Urothelium cell line (cell line): Measurements from ENCODE around the gene RFX5.

ENCODE experiments used
- DNase-seq: peaks from one replicate; pipeline ENCODE4 v3.0.0; 2011; ENCODE audit warnings: low spot score, mixed read lengths
- FAIRE-seq: peaks from 2 replicates; lab custom pipeline; 2011; peaks lifted over from hg19 to GRCh38; lab: Jason Lieb, UNC

Gene RFX5

DNA sequence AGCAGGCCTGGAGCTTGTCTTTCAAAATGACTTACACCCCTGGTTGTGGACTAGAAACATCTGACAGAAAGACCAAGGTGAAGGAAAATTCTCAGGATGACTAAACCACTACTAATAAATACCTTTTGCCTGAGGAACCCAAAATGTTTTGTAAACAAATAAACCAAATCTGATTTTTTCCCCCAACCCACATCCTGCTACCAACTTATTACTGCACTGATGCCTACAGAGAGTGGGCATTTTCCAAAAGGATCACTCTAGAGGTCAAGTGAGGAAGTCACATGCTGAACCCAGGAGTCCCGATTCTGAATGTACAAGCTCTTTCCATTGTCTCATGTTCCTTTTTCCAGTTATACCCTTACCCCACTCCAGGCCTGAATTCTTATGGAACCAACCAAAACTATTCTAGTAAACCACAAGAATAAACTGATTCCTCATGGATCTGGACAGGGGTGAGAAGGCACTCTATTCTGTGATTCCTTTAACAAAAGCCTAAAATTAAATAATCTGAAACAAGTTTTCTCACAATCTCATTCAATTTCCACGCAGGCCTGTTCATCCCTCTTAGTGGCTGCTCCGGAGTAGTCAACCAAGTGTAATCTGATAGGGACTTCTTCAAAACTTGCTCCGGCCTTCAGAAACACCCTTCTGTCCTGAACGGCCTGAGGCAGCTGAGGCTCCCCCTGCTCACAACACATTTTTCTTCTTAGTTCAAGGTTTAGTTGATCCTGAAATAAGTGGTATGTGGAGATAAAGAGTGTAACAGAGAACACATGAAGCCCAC lies 21.2 kb downstream of the RFX5 start:
- no peak for FAIRE-seq
- DNase-seq = no peak

DNA sequence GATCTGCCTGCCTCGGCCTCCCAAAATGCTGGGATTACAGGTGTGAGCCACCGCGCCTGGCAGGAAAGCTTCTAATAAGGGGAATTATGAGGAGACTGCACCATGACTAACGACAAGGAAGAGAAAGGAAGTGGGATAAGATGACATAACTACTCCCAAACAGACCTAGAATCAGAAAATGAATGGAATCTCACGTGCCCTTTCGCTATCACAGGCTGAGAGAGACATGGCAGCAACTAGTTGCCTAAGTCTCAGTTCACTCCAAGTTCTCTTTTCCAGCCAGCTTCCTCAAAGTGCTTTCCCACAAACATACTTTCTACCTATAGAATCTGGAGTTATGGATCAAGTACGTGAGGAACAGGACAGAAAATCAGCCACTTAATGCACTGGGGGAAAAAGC lies 21.8 kb downstream of the RFX5 start:
- FAIRE-seq (no peak), DNase-seq (no peak)

DNA sequence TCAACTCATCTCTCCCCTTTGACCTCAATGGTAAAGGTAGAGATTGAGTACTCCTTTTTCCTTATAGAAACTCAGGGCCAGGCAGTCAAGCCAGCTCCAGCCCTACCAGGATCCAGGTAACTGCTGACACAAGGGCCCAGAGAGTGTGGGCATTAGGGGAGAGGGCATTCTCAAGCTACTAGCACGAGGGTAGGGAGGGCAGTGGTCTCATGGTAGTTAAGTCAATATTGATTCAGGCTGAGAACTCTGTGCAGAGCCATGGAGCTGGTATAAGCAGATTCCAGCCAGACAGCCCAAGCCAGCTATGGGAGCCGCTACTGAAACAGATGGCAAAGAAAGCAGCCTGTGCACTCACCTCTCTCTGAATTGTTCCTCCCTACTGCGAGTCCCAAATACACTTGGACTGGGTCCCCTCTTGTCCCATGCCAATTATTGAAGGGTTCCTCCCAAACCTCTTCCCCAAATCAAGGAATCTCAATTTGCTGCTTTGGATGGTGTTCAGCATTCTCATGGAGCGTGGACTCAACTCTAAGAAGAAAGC lies 22.6 kb downstream of the RFX5 start:
- no peak for FAIRE-seq
- DNase-seq = no peak

- FAIRE-seq = no peak
These were observed 28.1 kb downstream of the RFX5 start for GRCh38 chr1:151318975-151319374.

DNA sequence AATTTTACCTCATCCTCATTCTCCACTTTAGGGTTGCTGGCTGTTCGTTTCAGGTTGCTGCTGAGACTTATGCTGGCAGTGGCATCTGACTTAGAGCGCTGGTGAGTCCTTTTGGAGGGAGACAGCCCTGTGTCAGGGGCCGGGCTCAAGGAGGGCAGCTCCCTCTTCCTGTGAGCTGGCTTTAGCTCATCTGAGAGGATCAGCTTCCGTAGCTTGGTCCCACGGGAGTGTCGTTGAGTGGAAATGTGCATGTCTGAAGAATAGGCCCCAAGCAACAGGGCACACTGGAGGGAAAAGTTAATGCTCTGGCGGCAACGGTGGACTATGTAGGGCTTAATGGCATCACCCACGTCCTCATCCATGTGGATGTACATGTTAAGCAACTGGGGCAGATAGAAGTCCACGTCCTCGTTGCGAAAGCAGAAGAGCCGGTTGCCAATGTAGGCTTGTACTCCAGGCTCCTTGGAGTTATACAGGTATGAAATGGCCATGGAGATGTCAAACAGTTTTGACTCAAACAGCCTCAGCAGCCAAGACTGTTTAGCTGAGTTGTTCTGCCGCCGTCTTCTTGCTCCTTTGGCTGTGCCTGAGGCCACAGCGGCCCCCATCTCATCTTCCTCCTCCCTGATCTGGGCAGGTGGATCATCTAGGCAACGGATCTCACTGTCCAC lies 31.4 kb downstream of the RFX5 start:
- DNase-seq (no peak), FAIRE-seq (no peak)

More at GRCh38 chr1:151318975-151319374, 28.1 kb downstream of the RFX5 start:
- DNase-seq = no peak

GRCh38 chr1:151314137-151314875 lies 32.7 kb downstream of the RFX5 start:
- FAIRE-seq (no peak), DNase-seq (peak; percentile 72)

DNA sequence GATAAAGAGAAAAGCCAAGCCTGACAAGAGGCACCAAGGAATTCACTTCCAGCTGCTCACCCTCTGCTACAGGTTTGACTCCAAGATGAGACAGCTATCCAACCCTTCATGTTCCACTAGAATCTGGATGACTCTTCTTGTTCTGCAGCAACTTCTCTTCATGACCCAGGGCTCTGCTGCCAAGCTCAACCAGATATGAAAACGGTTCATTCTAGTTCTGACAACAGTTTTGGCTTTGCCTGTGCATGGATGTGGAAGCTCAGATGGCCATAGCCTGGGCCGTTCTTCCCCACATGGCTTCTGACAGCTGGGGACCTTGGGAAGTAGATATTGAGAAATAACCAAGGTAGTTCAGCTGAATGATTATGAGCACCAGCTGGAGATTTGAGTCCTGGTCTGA lies 33.6 kb downstream of the RFX5 start:
- DNase-seq = no peak
- FAIRE-seq = no peak

DNA sequence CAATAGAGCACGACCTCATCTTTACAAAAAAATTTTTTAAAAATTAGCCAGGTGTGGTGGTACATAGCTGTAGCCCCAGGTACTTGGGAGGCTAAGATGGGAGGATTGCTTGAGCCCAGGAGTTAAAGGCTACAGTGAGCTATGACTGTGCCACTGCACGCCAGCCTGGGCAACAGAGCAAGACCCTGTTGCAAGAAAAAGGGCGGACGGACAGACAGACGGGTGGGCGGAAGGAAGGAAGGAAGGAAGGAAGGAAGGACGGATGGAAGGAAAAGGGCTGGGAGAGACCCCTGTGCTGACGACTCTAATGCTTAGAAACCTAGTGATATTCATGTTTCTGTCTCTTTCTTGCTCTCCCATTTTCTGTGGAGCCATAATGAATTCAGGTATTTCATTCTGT lies 34.2 kb downstream of the RFX5 start:
- FAIRE-seq = no peak
- DNase-seq = no peak

DNA sequence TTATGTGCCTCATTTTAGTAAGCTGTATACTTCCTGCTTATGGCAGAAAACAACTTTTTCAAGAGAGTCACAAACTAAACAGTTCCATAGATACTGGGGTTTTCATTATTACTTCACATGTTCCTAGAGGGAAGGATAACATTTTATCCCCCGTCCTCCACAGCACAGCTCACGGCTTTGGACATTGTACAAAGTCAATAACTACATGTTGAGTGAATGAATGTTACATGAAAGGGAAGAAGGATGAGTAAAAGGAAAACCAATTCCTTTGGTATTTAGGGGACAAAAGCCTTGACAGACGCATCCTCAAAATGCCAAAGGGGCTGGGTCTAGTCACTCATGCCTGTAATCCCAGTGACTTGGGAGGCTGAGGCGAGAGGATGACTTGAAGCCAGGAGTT lies 34.6 kb downstream of the RFX5 start:
- FAIRE-seq = no peak
- DNase-seq = no peak

- peak; percentile 96 for DNase-seq
These were observed 35.3 kb downstream of the RFX5 start for GRCh38 chr1:151311589-151312331.

DNA sequence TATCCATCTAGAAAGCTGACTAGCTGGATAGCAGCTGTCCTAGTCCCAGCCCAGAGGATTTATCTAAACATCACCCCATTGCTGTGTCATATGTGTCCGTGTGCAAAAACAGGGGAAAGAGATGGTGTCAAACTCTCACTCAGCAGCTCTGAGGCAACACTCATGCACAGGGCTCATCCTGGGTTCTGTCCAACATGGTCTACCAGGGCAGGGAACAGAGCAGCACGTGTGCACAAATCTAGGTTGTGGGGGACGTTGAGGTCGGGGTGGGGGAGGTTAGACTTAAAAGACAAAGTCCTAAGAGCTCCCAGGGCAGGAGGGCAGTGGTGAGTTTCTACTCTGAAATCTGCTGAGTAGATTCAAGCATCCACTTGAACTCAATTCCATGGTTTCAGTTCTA lies 36.0 kb downstream of the RFX5 start:
- FAIRE-seq = no peak
- DNase-seq = no peak

More at GRCh38 chr1:151311589-151312331, 35.3 kb downstream of the RFX5 start:
- FAIRE-seq = no peak

- DNase-seq = no peak
- FAIRE-seq = no peak
These were observed 37.2 kb downstream of the RFX5 start for GRCh38 chr1:151309811-151310323.

DNA sequence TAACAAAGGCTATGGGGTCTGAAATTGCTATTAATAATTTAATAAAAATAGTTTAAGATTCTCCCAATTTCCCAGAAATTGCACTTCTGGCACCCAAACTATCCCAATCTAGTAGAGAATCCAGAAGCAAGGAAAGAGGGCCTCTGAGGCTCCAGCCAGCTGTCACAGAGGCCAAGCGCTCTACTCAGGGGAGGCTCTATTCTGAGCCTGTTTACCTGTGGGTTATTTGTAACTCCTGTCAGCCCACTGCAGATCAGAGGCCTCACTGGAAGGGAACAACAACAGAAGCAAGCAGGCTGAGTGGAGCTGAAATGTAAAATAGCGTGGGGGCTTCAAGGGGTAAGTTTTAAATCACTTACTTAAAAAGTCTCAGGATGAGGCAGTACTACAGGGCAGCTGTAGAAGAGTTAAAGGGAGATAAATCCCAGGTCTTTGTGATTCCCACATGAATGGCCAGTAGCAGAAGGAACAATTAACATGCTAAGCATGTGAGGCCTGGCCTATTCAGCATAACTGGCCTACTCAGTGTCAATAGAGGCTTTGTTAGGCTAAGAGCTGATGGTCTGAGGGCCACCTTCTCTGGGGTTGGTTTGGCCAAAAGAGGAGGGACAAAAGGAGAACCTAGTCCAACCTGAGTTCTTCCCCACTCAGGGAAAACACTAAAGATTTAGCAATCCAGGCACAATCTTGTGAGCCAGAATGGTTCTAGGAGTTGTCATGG lies 52.1 kb downstream of the RFX5 start:
- DNase-seq = no peak
- no peak for FAIRE-seq

GRCh38 chr1:151293093-151293492 lies 54.0 kb downstream of the RFX5 start:
- FAIRE-seq = no peak

GRCh38 chr1:151292207-151293030 lies 54.6 kb downstream of the RFX5 start:
- FAIRE-seq = no peak
- no peak for DNase-seq

More at GRCh38 chr1:151293093-151293492, 54.0 kb downstream of the RFX5 start:
- no peak for DNase-seq

DNA sequence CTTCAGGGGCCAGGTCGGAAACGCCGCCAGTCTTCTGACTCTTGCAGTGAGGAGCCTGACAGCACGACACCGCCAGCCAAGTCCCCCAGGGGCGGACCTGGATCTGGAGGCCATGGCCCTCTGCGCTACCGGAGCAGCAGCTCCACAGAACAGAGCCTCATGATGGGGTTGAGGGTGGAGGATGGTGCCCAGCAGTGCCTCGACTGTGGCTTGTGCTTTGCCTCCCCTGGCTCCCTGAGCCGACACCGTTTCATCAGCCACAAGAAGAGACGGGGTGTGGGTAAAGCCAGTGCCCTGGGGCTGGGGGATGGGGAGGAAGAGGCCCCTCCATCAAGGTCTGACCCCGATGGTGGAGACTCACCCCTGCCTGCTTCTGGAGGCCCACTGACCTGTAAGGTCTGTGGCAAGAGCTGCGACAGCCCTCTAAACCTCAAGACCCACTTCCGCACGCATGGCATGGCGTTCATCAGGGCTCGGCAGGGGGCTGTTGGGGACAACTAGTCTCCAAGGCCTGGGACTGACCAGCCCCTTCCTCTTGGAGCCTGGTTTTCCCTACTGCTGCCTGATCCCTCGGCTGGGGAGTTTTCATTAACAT lies 56.2 kb downstream of the RFX5 start:
- DNase-seq (no peak), FAIRE-seq (no peak)
